HEK293 (cell line): ENCODE data around the gene CTSD.

Source experiments
- BCL11B ChIP-seq: fragments of 450-650 bp; formaldehyde crosslinking; IDR thresholded peaks from 2 replicates; pipeline ENCODE4 v1.5.1; 2016; ENCODE audit warnings: low read depth, missing biosample characterization, missing genetic modification characterization
- CTCF ChIP-seq: fragments of 450-650 bp; formaldehyde crosslinking; IDR thresholded peaks from 2 replicates; pipeline ENCODE4 v1.5.1; 2016; ENCODE audit warnings: missing biosample characterization, missing genetic modification characterization

GRCh38 chr11:1771700-1772099 lies 8.0 kb upstream of the CTSD start:
- TF ChIP-seq CTCF (tag by site-specific recombination) (no peak), BCL11B (no peak)
